Stomach (tissue), 9 donors: Measurements from ENCODE around the gene DSTYK. TPM values are rescaled to one million over a fixed set of nuclear protein-coding genes. Genes with fewer than 3 reads are reported as not detected.

Experiments used
- DNase-seq, 2 donors: peaks; one replicate each; pipeline versions ENCODE4 v3.0.0 to v3.0.0-alpha.2; 2013 to 2019
- H3K27ac ChIP-seq, 5 donors: fragments of 200-600 bp in 4 of 5; sonication (generic) in 4 of 5; one replicate each; pipeline ENCODE4 v1.5.1; 2013 to 2019; ENCODE audit warnings: mild to moderate bottlenecking in 1 of 5, moderate library complexity in 1 of 5
- H3K27me3 ChIP-seq, 3 donors: fragments of 200-600 bp; sonication (generic); one replicate each; pipeline ENCODE4 v1.5.1; 2017 to 2019; ENCODE audit warnings: mixed run types in 1 of 3
- H3K36me3 ChIP-seq, 4 donors: fragments of 200-600 bp; sonication (generic); 1 replicate in 3 of 4; 2 replicates in 1 of 4; pipeline ENCODE4 v1.5.1; 2016 to 2019
- H3K4me1 ChIP-seq, 4 donors: fragments of 200-600 bp; sonication (generic); one replicate each; pipeline ENCODE4 v1.5.1; 2016 to 2019
- H3K4me3 ChIP-seq, 4 donors: fragments of 200-600 bp; sonication (generic) in 3 of 4; one replicate each; pipeline ENCODE4 v1.5.1; 2016 to 2019; ENCODE audit warnings: mild to moderate bottlenecking in 1 of 4
- H3K9me3 ChIP-seq, 4 donors: fragments of 200-600 bp; sonication (generic); one replicate each; pipeline ENCODE4 v1.5.1; 2016 to 2019
- EP300 ChIP-seq: sonication (generic); formaldehyde crosslinking; IDR thresholded peaks from one replicate; pipeline ENCODE4 v1.6.1; 2017; ENCODE audit warnings: antibody characterized with exemption
- POLR2A ChIP-seq, 4 donors: fragments of 450-650 bp; IDR thresholded peaks; one replicate each; pipeline ENCODE4 v1.6.1; 2016; ENCODE audit warnings: antibody characterized with exemption in 4 of 4, control low read depth in 2 of 4, mild to moderate bottlenecking in 1 of 4, moderate library complexity in 1 of 4
- POLR2AphosphoS5 ChIP-seq, 3 donors: sonication (generic); formaldehyde crosslinking; IDR thresholded peaks; one replicate each; pipeline ENCODE4 v1.6.1; 2016; ENCODE audit warnings: antibody characterized with exemption in 3 of 3
- WGBS, 5 donors: extraction: QIAGEN DNeasy Blood & Tissue Kit in 3 of 5; methylation state at CpG; one replicate each; pipeline versions ENCODE4 v1.1.5 to v1.1.7; 2013 to 2018; 5-methylcytosine and 5-hydroxymethylcytosine counted together
- intact Hi-C: fragments of 100-400 bp; cut with DNase I; formaldehyde crosslinking; loops from one replicate; pipeline ENCODE4 v1.15.1; 2023; ENCODE audit warnings: low total_unique reads
- polyA plus RNA-seq, 3 donors: library from polyadenylated mRNA; stranded (reverse); fragments of 200-250 nt; gene quantifications; one replicate each; pipeline ENCODE4 v1.2.3, GENCODE V29; 2013
- total RNA-seq, 5 donors: library from RNA; depleted of rRNA; stranded (reverse); fragments of >200 nt; gene quantifications; one replicate each; pipeline versions ENCODE4 v1.1.0 to v1.2.3, GENCODE V29; 2014 to 2016
- TF ChIP-seq, protein P1 (sequence below), 7 experiments: fragments of 450-650 bp in 4 of 7; fragments of 200-600 bp in 3 of 7; sonication (generic) in 3 of 7; IDR thresholded peaks; one replicate each; pipeline ENCODE4 v1.5.1; 2016 to 2019; ENCODE audit warnings: antibody characterized with exemption in 7 of 7, control low read depth in 2 of 7, mild to moderate bottlenecking in 1 of 7
- donor health status: healthy with polysubstance abuse.
- donor health status: Bipolar disorder and iron deficiency.
- donor health status: healthy.

DSTYK gene
- total and polyA plus RNA-seq, 8 donors = 2.4 to 15.2 (median 3.4) TPM

DNA sequence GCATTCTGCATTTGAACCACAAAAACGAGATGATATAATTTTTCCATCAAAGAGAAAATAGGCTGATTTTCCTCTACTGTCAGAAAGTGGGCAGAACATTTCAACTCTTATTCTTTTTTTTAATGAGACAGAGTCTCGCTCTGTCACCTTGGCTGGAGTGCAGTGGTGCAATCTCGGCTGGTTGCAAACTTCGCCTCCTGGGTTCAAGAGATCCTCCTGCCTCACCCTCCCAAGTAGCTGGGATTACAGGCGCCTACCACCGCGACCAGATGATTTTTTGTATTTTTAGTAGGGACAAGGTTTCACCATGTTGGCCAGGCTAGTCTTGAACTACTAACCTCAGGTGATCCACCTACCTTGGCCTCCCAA, 11.6 kb downstream of the DSTYK start:
- H3K27me3 ChIP-seq = no peaks in the 10 kb centered on the region
- H3K36me3 ChIP-seq = no peaks in the 10 kb centered on the region
- H3K4me3 ChIP-seq = no peak overlapping the region
- no peaks in the 10 kb centered on the region for H3K9me3 ChIP-seq
- no peak overlapping the region for H3K27ac ChIP-seq
- intact Hi-C loops = no loop called here
- peaks cover 0 to 31% (median 9%) of the 10 kb centered on the region in 4 donors for H3K4me1 ChIP-seq
- DNase-seq = no peak
- 88 to 93% (median 92%) methylated on average over 7 of the region's 7 CpGs for WGBS, 5 donors
- TF ChIP-seq POLR2A (IDR thresholded peaks at IDR 0.05) (no peak), EP300 (no peak), POLR2AphosphoS5 (IDR thresholded peaks at IDR 0.05) (no peak)
- TF ChIP-seq, protein P1, sequence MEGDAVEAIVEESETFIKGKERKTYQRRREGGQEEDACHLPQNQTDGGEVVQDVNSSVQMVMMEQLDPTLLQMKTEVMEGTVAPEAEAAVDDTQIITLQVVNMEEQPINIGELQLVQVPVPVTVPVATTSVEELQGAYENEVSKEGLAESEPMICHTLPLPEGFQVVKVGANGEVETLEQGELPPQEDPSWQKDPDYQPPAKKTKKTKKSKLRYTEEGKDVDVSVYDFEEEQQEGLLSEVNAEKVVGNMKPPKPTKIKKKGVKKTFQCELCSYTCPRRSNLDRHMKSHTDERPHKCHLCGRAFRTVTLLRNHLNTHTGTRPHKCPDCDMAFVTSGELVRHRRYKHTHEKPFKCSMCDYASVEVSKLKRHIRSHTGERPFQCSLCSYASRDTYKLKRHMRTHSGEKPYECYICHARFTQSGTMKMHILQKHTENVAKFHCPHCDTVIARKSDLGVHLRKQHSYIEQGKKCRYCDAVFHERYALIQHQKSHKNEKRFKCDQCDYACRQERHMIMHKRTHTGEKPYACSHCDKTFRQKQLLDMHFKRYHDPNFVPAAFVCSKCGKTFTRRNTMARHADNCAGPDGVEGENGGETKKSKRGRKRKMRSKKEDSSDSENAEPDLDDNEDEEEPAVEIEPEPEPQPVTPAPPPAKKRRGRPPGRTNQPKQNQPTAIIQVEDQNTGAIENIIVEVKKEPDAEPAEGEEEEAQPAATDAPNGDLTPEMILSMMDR (IDR thresholded peaks at IDR 0.05) = no peak

DNA sequence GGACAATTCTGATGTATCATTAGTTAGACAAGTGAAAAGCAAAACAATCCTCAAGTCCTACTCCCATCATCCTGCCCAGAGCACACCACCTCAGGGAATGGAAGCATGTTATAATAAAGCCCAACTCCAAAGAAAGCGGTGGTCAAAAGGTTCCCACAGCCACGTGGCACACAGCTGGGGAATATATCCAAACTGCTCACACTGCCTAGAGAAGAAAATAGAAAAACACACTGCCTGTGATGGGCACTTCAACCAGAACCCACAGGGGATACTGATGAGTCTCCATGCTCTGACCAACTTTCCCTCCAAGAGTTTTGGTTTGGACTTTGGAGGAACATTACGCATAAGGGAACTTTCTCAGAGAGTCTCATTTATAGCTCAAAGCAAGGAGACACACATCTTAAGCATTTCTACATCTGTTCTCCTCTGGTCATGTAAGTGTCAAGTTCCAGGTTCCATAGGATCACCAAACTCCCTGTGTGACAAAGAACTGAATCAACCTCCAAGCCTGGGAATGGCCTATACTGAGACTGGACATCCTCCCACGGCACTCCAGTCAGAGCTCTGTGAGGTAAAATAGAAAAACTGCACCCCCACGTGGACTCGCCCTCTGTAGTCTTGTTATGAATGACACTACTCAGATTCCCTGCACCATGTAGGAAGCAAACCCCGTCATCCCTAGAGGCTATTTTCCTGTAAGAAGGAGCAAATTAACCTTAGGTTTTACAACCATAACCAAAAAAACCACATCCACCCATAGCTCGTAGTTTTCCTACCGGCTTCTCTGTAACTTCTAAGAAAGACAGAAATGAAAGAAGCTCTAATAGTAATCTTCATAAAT, 12.2 kb downstream of the DSTYK start:
- Histone ChIP-seq H3K9me3 (no peaks in the 10 kb centered on the region), H3K27ac (no peak overlapping the region), H3K27me3 (no peaks in the 10 kb centered on the region), H3K36me3 (no peaks in the 10 kb centered on the region), H3K4me1 (peaks cover 0 to 25% (median 6%) of the 10 kb centered on the region in 4 donors), H3K4me3 (no peak overlapping the region)
- no peak for TF ChIP-seq EP300
- TF ChIP-seq, protein P1 (IDR thresholded peaks at IDR 0.05) = no peak
- TF ChIP-seq POLR2AphosphoS5 (IDR thresholded peaks at IDR 0.05) = no peak
- no peak for TF ChIP-seq POLR2A (IDR thresholded peaks at IDR 0.05)
- intact Hi-C loops = no loop called here
- DNase-seq = no peak
- WGBS, 5 donors = 78 to 81% (median 79%) methylated on average over 9 of the region's 9 CpGs

DNA sequence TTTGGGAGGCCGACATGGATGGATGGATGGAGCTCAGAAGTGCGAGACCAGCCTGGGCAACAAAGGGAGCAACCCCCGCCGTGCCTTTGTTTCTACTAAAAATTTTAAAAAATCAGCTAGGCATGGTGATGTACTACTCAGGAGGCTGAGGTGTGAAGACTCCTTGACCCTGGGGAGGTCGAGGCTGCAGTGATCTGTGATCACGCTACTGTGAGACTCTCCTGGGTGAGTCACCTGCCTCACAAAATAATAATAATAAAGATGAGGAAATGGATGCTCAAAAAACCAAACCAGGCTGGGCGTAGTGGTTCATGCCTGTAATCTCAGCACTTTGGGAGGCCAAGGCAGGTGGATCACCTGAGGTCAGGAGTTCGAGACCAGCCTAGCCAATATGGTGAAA, 19.2 kb downstream of the DSTYK start:
- no peaks in the 10 kb centered on the region for H3K9me3 ChIP-seq
- WGBS, 5 donors = 90 to 95% (median 92%) methylated on average over 8 of the region's 8 CpGs
- TF ChIP-seq, protein P1 (IDR thresholded peaks at IDR 0.05) = no peak
- TF ChIP-seq POLR2A (IDR thresholded peaks at IDR 0.05) (no peak), EP300 (no peak), POLR2AphosphoS5 (IDR thresholded peaks at IDR 0.05) (no peak)
- DNase-seq = no peak
- no peak overlapping the region for H3K4me3 ChIP-seq
- intact Hi-C loops = no loop called here
- no peaks in the 10 kb centered on the region for H3K27me3 ChIP-seq
- no peak overlapping the region for H3K27ac ChIP-seq
- H3K4me1 ChIP-seq = peaks cover 0 to 56% (median 27%) of the 10 kb centered on the region in 4 donors
- peaks cover 3 to 5% (median 4%) of the 10 kb centered on the region in 4 donors for H3K36me3 ChIP-seq

DNA sequence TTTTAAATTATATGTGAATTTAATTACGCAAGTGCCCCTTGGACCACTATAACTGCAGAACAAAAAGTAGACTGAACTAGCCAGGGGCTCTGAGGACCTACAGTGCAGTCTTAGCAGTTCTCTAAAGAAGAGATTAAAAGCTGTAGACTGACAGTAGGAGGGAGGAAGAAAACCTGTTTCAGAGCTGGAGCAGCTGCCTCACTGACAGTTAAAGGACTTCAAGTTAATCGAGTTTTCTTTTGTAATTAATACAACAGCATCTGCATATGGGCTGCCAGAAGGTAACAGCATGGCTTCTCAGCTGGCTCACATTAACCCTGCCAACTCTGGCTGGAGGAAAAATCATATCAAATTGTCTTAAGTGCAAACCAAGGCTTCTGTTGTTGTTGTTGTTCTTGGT, 19.9 kb downstream of the DSTYK start:
- 46 to 60% (median 51%) methylated on average over 2 of the region's 2 CpGs for WGBS, 5 donors
- Histone ChIP-seq H3K4me3 (no peak overlapping the region), H3K36me3 (peaks cover 6 to 10% (median 6%) of the 10 kb centered on the region in 4 donors), H3K9me3 (no peaks in the 10 kb centered on the region), H3K27ac (no peak overlapping the region), H3K4me1 (peaks cover 0 to 59% (median 29%) of the 10 kb centered on the region in 4 donors), H3K27me3 (no peaks in the 10 kb centered on the region)
- peak in 1 of 2 donors; percentile 32 for DNase-seq
- intact Hi-C loops = no loop called here
- TF ChIP-seq, protein P1 (IDR thresholded peaks at IDR 0.05) = no peak
- TF ChIP-seq POLR2AphosphoS5 (IDR thresholded peaks at IDR 0.05) = no peak
- TF ChIP-seq EP300 = no peak
- TF ChIP-seq POLR2A (IDR thresholded peaks at IDR 0.05) = no peak
